Ovary (tissue), 9 donors: ENCODE measurements around the gene GFI1B. TPM values are rescaled to one million over a fixed set of nuclear protein-coding genes. Genes with fewer than 3 reads are reported as not detected.
A peak's percentile ranks its signal among the peaks of the same experiment; 100 is the strongest.

Source experiments
- DNase-seq, 5 donors: peaks; one replicate each; pipeline ENCODE4 v3.0.0-alpha.2; 2019 to 2020
- H3K27ac ChIP-seq, 2 donors: fragments of 200-600 bp; one replicate each; pipeline versions ENCODE4 v1.5.1 to v1.8.0; 2019 to 2022
- H3K27me3 ChIP-seq: fragments of 200-600 bp; one replicate; pipeline ENCODE4 v1.8.0; 2022
- H3K36me3 ChIP-seq: fragments of 200-600 bp; sonication (generic); one replicate; pipeline ENCODE4 v1.5.1; 2019
- H3K4me1 ChIP-seq: one replicate; pipeline ENCODE4 v1.8.1; 2013; ENCODE audit warnings: mild to moderate bottlenecking, moderate library complexity; ENCODE audit not compliant: insufficient read depth
- H3K4me3 ChIP-seq: fragments of 200-600 bp; sonication (generic); one replicate; pipeline ENCODE4 v1.5.1; 2017
- H3K9me3 ChIP-seq, 2 donors: fragments of 200-600 bp in 1 of 2; sonication (generic) in 1 of 2; one replicate each; pipeline versions ENCODE4 v1.5.1 to v1.8.1; 2013 to 2019; ENCODE audit warnings: mild to moderate bottlenecking in 1 of 2, moderate library complexity in 1 of 2
- CTCF ChIP-seq, 3 donors: fragments of 450-650 bp in 2 of 3; fragments of 200-600 bp in 1 of 3; IDR thresholded peaks; one replicate each; pipeline versions ENCODE4 v1.5.1 to v1.8.0; 2016 to 2022; ENCODE audit warnings: antibody characterized with exemption in 3 of 3, mild to moderate bottlenecking in 1 of 3
- EP300 ChIP-seq: sonication (generic); formaldehyde crosslinking; IDR thresholded peaks from one replicate; pipeline ENCODE4 v1.6.1; 2017; ENCODE audit warnings: antibody characterized with exemption
- POLR2A ChIP-seq: fragments of 450-650 bp; IDR thresholded peaks from one replicate; pipeline ENCODE4 v1.6.1; 2017; ENCODE audit warnings: antibody characterized with exemption, mild to moderate bottlenecking, moderate library complexity
- WGBS, 3 donors: extraction: QIAGEN DNeasy Blood & Tissue Kit in 1 of 3; methylation state at CpG; one replicate each; pipeline versions ENCODE4 v1.1.5 to v1.1.7; 2013 to 2017; 5-methylcytosine and 5-hydroxymethylcytosine counted together
- intact Hi-C, 4 donors: fragments of 100-400 bp; cut with DNase I; formaldehyde crosslinking; loops; one replicate each; pipeline versions ENCODE4 v1.11.0 to v1.15.1; 2022 to 2023
- polyA plus RNA-seq, 2 donors: library from polyadenylated mRNA; stranded (reverse); fragments of 200-250 nt in 1 of 2; fragments of 350-450 nt in 1 of 2; fragmentation: Illumina TruSeq in 1 of 2; extraction: RNeasy Lipid Tissue Mini Kit (QIAGEN cat#74804) in 1 of 2; gene quantifications; one replicate each; pipeline ENCODE4 v1.2.3, GENCODE V29; 2013 to 2014
- total RNA-seq, 7 donors: library from RNA; depleted of rRNA in 2 of 7; stranded (reverse); fragments of >200 nt in 2 of 7; fragmentation: NEBNext Ultra II Directional in 3 of 7; extraction: Animal tissue kit (Norgen Biotek cat#: 25700) in 3 of 7; gene quantifications; one replicate each; pipeline versions ENCODE4 v1.1.0 to v1.2.4, GENCODE V29; 2016 to 2023
- donor health status: DM: no; HTN: no; CAD: no; lungs with moderate emphysema.
- donor health status: DM: no; HTN: no; CAD: no.
- donor health status: Bipolar disorder and iron deficiency.
- donor health status: DM: yes; HTN: yes; CAD: no.
- donor health status: DM: no; HTN: no; CAD: no.
- donor health status: DM: yes; HTN: yes; CAD: no.

The GFI1B gene
- total and polyA plus RNA-seq, 9 donors = 0.05 TPM; not detected in 8

- WGBS, 3 donors = 45 to 50% (median 48%) methylated on average over 5 of the region's 5 CpGs
- peaks cover 11% of the 10 kb centered on the region for H3K4me1 ChIP-seq
- H3K9me3 ChIP-seq = no peaks in the 10 kb centered on the region
- intact Hi-C loops = no loop called here
- no peak overlapping the region for H3K27ac ChIP-seq
- TF ChIP-seq POLR2A (no peak), EP300 (no peak), CTCF (IDR thresholded peaks at IDR 0.05) (no peak)
- H3K27me3 ChIP-seq = no peaks in the 10 kb centered on the region
- H3K36me3 ChIP-seq = no peaks in the 10 kb centered on the region
- DNase-seq = no peak
- H3K4me3 ChIP-seq = no peak overlapping the region
These were observed 48.6 kb downstream of the GFI1B start for GRCh38 chr9:133027134-133027533.

GRCh38 chr9:133028221-133028620 lies 49.7 kb downstream of the GFI1B start:
- intact Hi-C loops = no loop called here
- Histone ChIP-seq H3K27ac (no peak overlapping the region), H3K9me3 (no peaks in the 10 kb centered on the region), H3K4me3 (no peak overlapping the region), H3K4me1 (peaks cover 12% of the 10 kb centered on the region), H3K27me3 (no peaks in the 10 kb centered on the region), H3K36me3 (no peaks in the 10 kb centered on the region)
- no peak for DNase-seq
- TF ChIP-seq CTCF (IDR thresholded peaks at IDR 0.05) (no peak), EP300 (no peak), POLR2A (no peak)
- 66 to 74% (median 71%) methylated on average over 3 of the region's 3 CpGs for WGBS, 3 donors

- intact Hi-C loops = no loop called here
- H3K4me1 ChIP-seq = peaks cover 12% of the 10 kb centered on the region
- no peaks in the 10 kb centered on the region for H3K36me3 ChIP-seq
- no peaks in the 10 kb centered on the region for H3K9me3 ChIP-seq
- no peak for TF ChIP-seq POLR2A
- no peak for TF ChIP-seq EP300
- no peak for TF ChIP-seq CTCF (IDR thresholded peaks at IDR 0.05)
- no peak for DNase-seq
- WGBS, 3 donors = 0% methylated on average over 3 to 28 of the region's 28 CpGs
- peak overlapping the region; percentile 98 for H3K4me3 ChIP-seq
- peak overlapping the region in 1 of 2 donors; percentile 49 for H3K27ac ChIP-seq
- H3K27me3 ChIP-seq = no peaks in the 10 kb centered on the region
These were observed 51.5 kb downstream of the GFI1B start for GRCh38 chr9:133029994-133030316.

GRCh38 chr9:133030317-133031129 lies 52.0 kb downstream of the GFI1B start, which contains the start of gene GTF3C5:
TSS of gene GTF3C5 (plus strand) at chr9:133030997. CDS start at chr9:133031012, 15 bp downstream.
- H3K4me1 ChIP-seq = peaks cover 12% of the 10 kb centered on the region
- TF ChIP-seq CTCF (IDR thresholded peaks at IDR 0.05) (peak in 1 of 3 donors; percentile 18), EP300 (no peak), POLR2A (peak; percentile 32)
- WGBS, 3 donors = 0% methylated on average over 54 to 63 of the region's 63 CpGs
- peak; percentile 87 to 92 (median 89) for DNase-seq
- no peaks in the 10 kb centered on the region for H3K9me3 ChIP-seq
- intact Hi-C loops = no loop called here
- peak within 1 kb of the TSS; percentile 98 for H3K4me3 ChIP-seq
- H3K27ac ChIP-seq = peak within 1 kb of the TSS; percentile 79 to 85
- H3K27me3 ChIP-seq = no peaks in the 10 kb centered on the region
- H3K36me3 ChIP-seq = no peaks in the 10 kb centered on the region
